Uterus (tissue), 4 donors: ENCODE data around the gene KCNA1. TPM values are rescaled to one million over a fixed set of nuclear protein-coding genes. Genes with fewer than 3 reads are reported as not detected.
"Not testable (repeated sequence)": the region's sequence is repeated elsewhere in the genome, so short reads cannot be mapped to it uniquely, and the experiment has no call there.

Experiments
- DNase-seq, 2 donors: peaks; one replicate each; pipeline ENCODE4 v3.0.0-alpha.2; 2019 to 2020
- H3K27ac ChIP-seq, 2 donors: fragments of 200-600 bp; sonication (generic); 1 replicate in 1 of 2; 2 replicates in 1 of 2; pipeline ENCODE4 v1.5.1; 2016 to 2018
- H3K27me3 ChIP-seq, 2 donors: fragments of 200-600 bp; sonication (generic); one replicate each; pipeline ENCODE4 v1.5.1; 2018 to 2019; ENCODE audit warnings: control low read depth in 1 of 2
- H3K36me3 ChIP-seq, 2 donors: fragments of 200-600 bp; sonication (generic); one replicate each; pipeline ENCODE4 v1.5.1; 2019; ENCODE audit warnings: control low read depth in 1 of 2
- H3K4me1 ChIP-seq, 2 donors: fragments of 200-600 bp; sonication (generic); one replicate each; pipeline ENCODE4 v1.5.1; 2018 to 2019; ENCODE audit warnings: control low read depth in 1 of 2
- H3K4me3 ChIP-seq, 2 donors: fragments of 200-600 bp; sonication (generic); 1 replicate in 1 of 2; 2 replicates in 1 of 2; pipeline ENCODE4 v1.5.1; 2018 to 2019; ENCODE audit warnings: mild to moderate bottlenecking in 1 of 2
- H3K9me3 ChIP-seq, 2 donors: fragments of 200-600 bp; sonication (generic); one replicate each; pipeline ENCODE4 v1.5.1; 2019; ENCODE audit warnings: control low read depth in 1 of 2
- CTCF ChIP-seq, 4 experiments: fragments of 200-600 bp in 2 of 4; fragments of 450-650 bp in 2 of 4; sonication (generic) in 2 of 4; IDR thresholded peaks; one replicate each; pipeline ENCODE4 v1.5.1; 2016 to 2019; ENCODE audit warnings: antibody characterized with exemption in 4 of 4, mild to moderate bottlenecking in 2 of 4, moderate library complexity in 1 of 4
- POLR2A ChIP-seq, 2 donors: fragments of 450-650 bp; IDR thresholded peaks; one replicate each; pipeline ENCODE4 v1.6.1; 2016; ENCODE audit warnings: antibody characterized with exemption in 2 of 2, mild to moderate bottlenecking in 1 of 2, moderate library complexity in 1 of 2
- intact Hi-C: fragments of 100-400 bp; cut with DNase I; formaldehyde crosslinking; loops from one replicate; pipeline ENCODE4 v1.15.1; 2023; ENCODE audit warnings: low total_unique reads
- total RNA-seq, 4 donors: library from RNA; depleted of rRNA in 3 of 4; stranded (reverse); fragments of >200 nt in 3 of 4; gene quantifications; one replicate each; pipeline versions ENCODE4 v1.1.0 to v1.2.4, GENCODE V29; 2014 to 2023
- donor health status: DM: yes; HTN: yes; CAD: no.

KCNA1 gene
- total RNA-seq, 4 donors from 2014 or later, result under 0.01 to 2.4 (median 0.61) TPM; not detected in 1

GRCh38 chr12:4873947-4874346 is 35.8 kb upstream of the KCNA1 start:
- Histone ChIP-seq H3K27ac (no peak overlapping the region), H3K9me3 (no peaks in the 10 kb centered on the region), H3K27me3 (peaks cover 0 to 2% of the 10 kb centered on the region in 2 donors), H3K36me3 (no peaks in the 10 kb centered on the region), H3K4me1 (no peaks in the 10 kb centered on the region), H3K4me3 (no peak overlapping the region)
- no peak for TF ChIP-seq CTCF (IDR thresholded peaks at IDR 0.05)
- TF ChIP-seq POLR2A (IDR thresholded peaks at IDR 0.05), result no peak
- intact Hi-C loops, result no loop called here
- DNase-seq, result no peak

GRCh38 chr12:4874671-4875070 is 35.0 kb upstream of the KCNA1 start:
- no peaks in the 10 kb centered on the region for H3K4me1 ChIP-seq
- DNase-seq, result no peak
- no peaks in the 10 kb centered on the region for H3K36me3 ChIP-seq
- peaks cover 0 to 2% of the 10 kb centered on the region in 2 donors for H3K27me3 ChIP-seq
- no peak overlapping the region for H3K27ac ChIP-seq
- H3K9me3 ChIP-seq, result no peaks in the 10 kb centered on the region
- H3K4me3 ChIP-seq, result no peak overlapping the region
- intact Hi-C loops, result no loop called here
- TF ChIP-seq CTCF (IDR thresholded peaks at IDR 0.05) (no peak), POLR2A (IDR thresholded peaks at IDR 0.05) (no peak)

GRCh38 chr12:4879481-4879880 is 30.2 kb upstream of the KCNA1 start:
- H3K9me3 ChIP-seq, H3K36me3 ChIP-seq, DNase-seq, H3K4me1 ChIP-seq, H3K27me3 ChIP-seq, H3K4me3 ChIP-seq, H3K27ac ChIP-seq, intact Hi-C loops: not testable (repeated sequence)

GRCh38 chr12:4881266-4882064 is 28.2 kb upstream of the KCNA1 start:
- H3K27me3 ChIP-seq, result no peaks in the 10 kb centered on the region
- no peak overlapping the region for H3K27ac ChIP-seq
- TF ChIP-seq POLR2A (IDR thresholded peaks at IDR 0.05), result no peak
- no peak for TF ChIP-seq CTCF (IDR thresholded peaks at IDR 0.05)
- H3K4me3 ChIP-seq, result no peak overlapping the region
- no peaks in the 10 kb centered on the region for H3K36me3 ChIP-seq
- no peaks in the 10 kb centered on the region for H3K9me3 ChIP-seq
- intact Hi-C loops, result no loop called here
- DNase-seq, result no peak
- H3K4me1 ChIP-seq, result no peaks in the 10 kb centered on the region

- no peaks in the 10 kb centered on the region for H3K9me3 ChIP-seq
- intact Hi-C loops, result no loop called here
- H3K36me3 ChIP-seq, result no peaks in the 10 kb centered on the region
- H3K27ac ChIP-seq, result no peak overlapping the region
- no peaks in the 10 kb centered on the region for H3K4me1 ChIP-seq
- no peak for DNase-seq
- H3K27me3 ChIP-seq, result no peaks in the 10 kb centered on the region
- TF ChIP-seq CTCF (IDR thresholded peaks at IDR 0.05) (no peak), POLR2A (IDR thresholded peaks at IDR 0.05) (no peak)
- no peak overlapping the region for H3K4me3 ChIP-seq
Measured at GRCh38 chr12:4891866-4892265, 17.8 kb upstream of the KCNA1 start.
